Mucosa of stomach (tissue), 1 donor: ENCODE measurements around the gene RAB36.

ENCODE experiments used
- H3K27me3 ChIP-seq: one replicate; pipeline ENCODE4 v1.7.0; 2013; ENCODE audit warnings: mild to moderate bottlenecking, low read length; ENCODE audit not compliant: control insufficient read depth, insufficient read depth
- H3K36me3 ChIP-seq: one replicate; pipeline ENCODE4 v1.7.0; 2013; ENCODE audit warnings: low read length; ENCODE audit not compliant: control insufficient read depth, insufficient read depth
- H3K4me1 ChIP-seq: one replicate; pipeline ENCODE4 v1.7.0; 2013; ENCODE audit warnings: mild to moderate bottlenecking, low read length; ENCODE audit not compliant: control insufficient read depth, insufficient read depth
- H3K4me3 ChIP-seq: one replicate; pipeline ENCODE4 v1.7.0; 2013; ENCODE audit warnings: low read length
- H3K9ac ChIP-seq: one replicate; pipeline ENCODE4 v1.7.0; 2013; ENCODE audit warnings: mild to moderate bottlenecking, low read length, moderate library complexity
- H3K9me3 ChIP-seq: one replicate; pipeline ENCODE4 v1.7.0; 2013; ENCODE audit warnings: mild to moderate bottlenecking, low read length, moderate library complexity; ENCODE audit not compliant: control insufficient read depth
- donor health status: Pancreatic carcinoma.

Gene RAB36

GRCh38 chr22:23137905-23138561 lies 7.2 kb upstream of the RAB36 start:
- peaks cover 15% of the 10 kb centered on the region for H3K4me1 ChIP-seq
- no peaks in the 10 kb centered on the region for H3K9me3 ChIP-seq
- no peak overlapping the region for H3K9ac ChIP-seq
- no peaks in the 10 kb centered on the region for H3K36me3 ChIP-seq
- no peak overlapping the region for H3K4me3 ChIP-seq
- H3K27me3 ChIP-seq: no peaks in the 10 kb centered on the region

GRCh38 chr22:23138584-23139435 lies 6.5 kb upstream of the RAB36 start:
- no peaks in the 10 kb centered on the region for H3K9me3 ChIP-seq
- peaks cover 15% of the 10 kb centered on the region for H3K4me1 ChIP-seq
- no peak overlapping the region for H3K4me3 ChIP-seq
- no peaks in the 10 kb centered on the region for H3K27me3 ChIP-seq
- H3K9ac ChIP-seq: no peak overlapping the region
- H3K36me3 ChIP-seq: no peaks in the 10 kb centered on the region

DNA sequence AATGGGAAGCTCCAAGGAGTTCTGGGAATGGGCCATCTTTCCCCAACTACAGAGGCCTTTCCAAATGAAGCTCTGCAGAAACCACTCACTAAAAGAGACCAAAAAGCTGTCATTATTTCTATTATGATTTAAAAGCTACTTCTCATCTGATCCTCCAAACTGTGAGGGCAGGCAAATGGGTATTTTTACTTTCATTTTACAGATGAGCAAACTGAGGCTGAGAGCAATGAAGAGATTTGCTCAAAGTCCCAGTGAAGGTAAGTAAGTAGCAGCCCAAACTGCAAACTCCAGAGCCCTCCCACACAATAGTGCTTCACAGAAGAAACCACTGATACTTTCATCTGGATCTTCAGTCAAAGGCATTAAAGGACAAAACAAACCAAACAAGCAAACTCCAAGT lies 4.9 kb upstream of the RAB36 start:
- H3K4me1 ChIP-seq: peaks cover 30% of the 10 kb centered on the region
- H3K4me3 ChIP-seq: no peak overlapping the region
- H3K9me3 ChIP-seq: no peaks in the 10 kb centered on the region
- H3K27me3 ChIP-seq: no peaks in the 10 kb centered on the region
- no peaks in the 10 kb centered on the region for H3K36me3 ChIP-seq
- H3K9ac ChIP-seq: no peak overlapping the region

DNA sequence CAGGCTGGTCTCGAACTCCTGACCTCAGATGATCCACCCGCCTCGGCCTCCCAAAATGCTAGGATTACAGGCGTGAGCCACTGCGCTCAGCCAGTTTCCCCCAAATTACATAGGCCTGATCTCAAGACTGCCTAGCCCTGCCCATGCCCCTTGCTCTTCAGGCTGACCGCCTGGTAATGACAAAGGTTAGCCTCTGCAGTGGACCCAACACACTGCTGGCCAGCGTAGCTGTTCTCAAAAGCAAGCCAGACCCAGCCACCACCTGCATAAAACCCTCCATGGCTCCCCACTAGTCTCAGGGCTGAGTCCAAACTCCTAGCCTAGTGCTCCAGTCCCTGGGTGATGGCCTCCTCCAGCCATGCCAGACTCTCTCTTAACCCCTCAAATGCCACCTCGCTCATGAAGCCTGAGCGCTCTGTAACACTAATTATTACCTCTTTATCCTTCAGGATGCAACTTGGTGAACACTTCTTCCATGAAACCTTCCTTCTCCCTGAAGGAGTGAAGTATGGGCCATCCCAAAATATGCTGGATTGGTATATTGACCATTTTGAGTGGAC lies 2.7 kb upstream of the RAB36 start:
- peak overlapping the region; percentile 53 for H3K9ac ChIP-seq
- no peaks in the 10 kb centered on the region for H3K36me3 ChIP-seq
- no peak overlapping the region for H3K4me3 ChIP-seq
- H3K4me1 ChIP-seq: peaks cover 34% of the 10 kb centered on the region
- H3K9me3 ChIP-seq: no peaks in the 10 kb centered on the region
- no peaks in the 10 kb centered on the region for H3K27me3 ChIP-seq

GRCh38 chr22:23143119-23143518 lies 2.2 kb upstream of the RAB36 start:
- H3K36me3 ChIP-seq: no peaks in the 10 kb centered on the region
- no peaks in the 10 kb centered on the region for H3K9me3 ChIP-seq
- H3K4me1 ChIP-seq: peaks cover 36% of the 10 kb centered on the region
- H3K27me3 ChIP-seq: no peaks in the 10 kb centered on the region
- no peak overlapping the region for H3K9ac ChIP-seq
- H3K4me3 ChIP-seq: no peak overlapping the region

DNA sequence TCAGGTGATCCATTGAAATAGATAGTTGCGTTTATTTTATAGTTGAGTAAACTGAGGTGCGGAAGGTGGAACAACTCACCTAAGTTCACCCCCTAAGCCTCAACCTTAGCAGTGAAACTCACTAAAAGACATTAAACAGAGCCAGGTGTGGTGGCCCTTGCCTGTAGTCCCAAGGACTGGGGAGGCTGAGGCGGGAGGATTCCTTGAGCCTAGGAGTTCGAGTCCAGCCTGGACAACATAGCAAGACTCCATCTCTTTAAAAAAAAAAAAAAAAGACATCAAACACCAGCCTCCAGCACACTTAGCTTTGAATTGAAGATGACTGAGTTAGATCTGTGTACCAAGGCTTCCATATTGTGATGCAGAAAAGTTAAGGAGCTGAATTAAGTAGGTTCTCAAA lies 845 bp upstream of the RAB36 start:
- H3K4me3 ChIP-seq: peak overlapping the region; percentile 45
- H3K9me3 ChIP-seq: no peaks in the 10 kb centered on the region
- peaks cover 39% of the 10 kb centered on the region for H3K4me1 ChIP-seq
- peak overlapping the region; percentile 50 for H3K9ac ChIP-seq
- no peaks in the 10 kb centered on the region for H3K36me3 ChIP-seq
- no peaks in the 10 kb centered on the region for H3K27me3 ChIP-seq

- H3K4me1 ChIP-seq: peaks cover 39% of the 10 kb centered on the region
Observed at GRCh38 chr22:23145878-23146470, 697 bp downstream of the RAB36 start.

GRCh38 chr22:23146478-23147205 lies 1.4 kb downstream of the RAB36 start:
- Histone ChIP-seq H3K9me3 (no peaks in the 10 kb centered on the region), H3K4me1 (peaks cover 36% of the 10 kb centered on the region), H3K27me3 (no peaks in the 10 kb centered on the region), H3K36me3 (no peaks in the 10 kb centered on the region), H3K4me3 (no peak overlapping the region), H3K9ac (no peak overlapping the region)

More at GRCh38 chr22:23145878-23146470, 697 bp downstream of the RAB36 start:
- H3K36me3 ChIP-seq: no peaks in the 10 kb centered on the region
- no peaks in the 10 kb centered on the region for H3K9me3 ChIP-seq
- peak overlapping the region; percentile 62 for H3K9ac ChIP-seq
- H3K27me3 ChIP-seq: no peaks in the 10 kb centered on the region
- H3K4me3 ChIP-seq: no peak overlapping the region

DNA sequence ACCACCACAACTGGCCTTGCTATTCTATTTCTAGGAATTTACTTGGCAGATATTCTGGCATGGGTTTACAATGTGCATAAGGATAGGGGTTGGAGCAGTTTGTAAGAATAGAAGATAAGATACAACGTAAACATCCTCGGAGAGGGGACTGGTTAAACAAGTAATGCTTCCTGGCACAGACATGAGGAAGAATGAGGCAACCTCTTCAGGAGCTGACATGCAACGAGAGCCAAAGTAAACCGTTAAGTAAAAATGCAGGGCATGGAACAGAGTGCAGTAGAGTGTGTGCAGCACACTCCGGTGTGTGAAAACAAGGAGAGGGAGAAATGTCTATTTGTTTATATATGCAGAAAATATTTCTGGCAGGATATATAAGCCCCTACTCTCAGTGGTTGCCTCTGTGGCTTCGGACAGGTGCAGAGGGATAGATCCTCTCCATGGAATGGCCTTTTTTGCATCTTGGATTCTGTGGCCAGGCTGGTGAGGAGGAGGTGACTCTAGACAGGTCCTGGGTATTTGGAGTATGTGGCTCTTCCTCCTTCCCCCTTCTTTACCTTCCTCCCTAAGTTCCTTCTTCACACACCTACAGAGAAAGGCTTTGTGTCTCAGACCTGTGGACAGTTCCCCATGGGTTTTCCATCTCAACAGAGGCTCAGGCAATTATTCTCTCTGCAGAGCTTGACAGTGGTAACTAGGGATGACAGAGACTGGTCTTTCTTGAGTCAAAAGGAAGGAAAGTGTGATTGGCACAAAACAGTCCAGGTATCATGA lies 2.5 kb downstream of the RAB36 start:
- Histone ChIP-seq H3K4me1 (peaks cover 25% of the 10 kb centered on the region), H3K27me3 (no peaks in the 10 kb centered on the region), H3K9me3 (no peaks in the 10 kb centered on the region), H3K36me3 (no peaks in the 10 kb centered on the region), H3K9ac (no peak overlapping the region), H3K4me3 (no peak overlapping the region)

GRCh38 chr22:23149743-23150238 lies 4.5 kb downstream of the RAB36 start:
- Histone ChIP-seq H3K9me3 (no peaks in the 10 kb centered on the region), H3K9ac (no peak overlapping the region), H3K4me1 (peaks cover 15% of the 10 kb centered on the region), H3K36me3 (no peaks in the 10 kb centered on the region), H3K4me3 (no peak overlapping the region), H3K27me3 (no peaks in the 10 kb centered on the region)

GRCh38 chr22:23150762-23151161 lies 5.5 kb downstream of the RAB36 start:
- no peak overlapping the region for H3K4me3 ChIP-seq
- H3K36me3 ChIP-seq: no peaks in the 10 kb centered on the region
- no peak overlapping the region for H3K9ac ChIP-seq
- no peaks in the 10 kb centered on the region for H3K9me3 ChIP-seq
- peaks cover 5% of the 10 kb centered on the region for H3K4me1 ChIP-seq
- H3K27me3 ChIP-seq: no peaks in the 10 kb centered on the region
